HG02571 (cell line): ENCODE measurements around the gene ZNF195.
"Not testable (repeated sequence)": the region's sequence is repeated elsewhere in the genome, so short reads cannot be mapped to it uniquely, and the experiment has no call there.

Experiments
- ATAC-seq: cut with Tn5 transposase; IDR thresholded peaks from one replicate; pipeline ENCODE4 v1.9.1; 2021; ENCODE audit warnings: mild to moderate bottlenecking, moderate library complexity; ENCODE audit not compliant: unreplicated experiment

The ZNF195 gene

GRCh38 chr11:3378426-3379423, at the start of gene ZNF195:
Gene ZNF195 (minus strand): TSS chr11:3379146. CDS start chr11:3379040, 106 bp downstream.
- peak; percentile 99 for ATAC-seq

- ATAC-seq = not testable (repeated sequence)
These were observed 49.1 kb upstream of the ZNF195 start for GRCh38 chr11:3428076-3428475.

- ATAC-seq = not testable (repeated sequence)
These were observed 47.6 kb upstream of the ZNF195 start for GRCh38 chr11:3426541-3426940.

GRCh38 chr11:3423928-3424327, 45.0 kb upstream of the ZNF195 start:
- ATAC-seq = not testable (repeated sequence)

- not testable (repeated sequence) for ATAC-seq
These were observed 44.3 kb upstream of the ZNF195 start for GRCh38 chr11:3423138-3423731.

GRCh38 chr11:3422380-3423137, 43.6 kb upstream of the ZNF195 start:
- peak; percentile 93 for ATAC-seq

- ATAC-seq = not testable (repeated sequence)
These were observed 42.8 kb upstream of the ZNF195 start for GRCh38 chr11:3421608-3422379.

GRCh38 chr11:3420281-3421042, 41.5 kb upstream of the ZNF195 start:
- not testable (repeated sequence) for ATAC-seq

- not testable (repeated sequence) for ATAC-seq
These were observed 40.5 kb upstream of the ZNF195 start for GRCh38 chr11:3419496-3419895.

- ATAC-seq = not testable (repeated sequence)
These were observed 38.1 kb upstream of the ZNF195 start for GRCh38 chr11:3417047-3417446.

- ATAC-seq = not testable (repeated sequence)
These were observed 36.4 kb upstream of the ZNF195 start for GRCh38 chr11:3415301-3415700.

- not testable (repeated sequence) for ATAC-seq
These were observed 34.7 kb upstream of the ZNF195 start for GRCh38 chr11:3413666-3414065.

GRCh38 chr11:3412837-3413236, 33.9 kb upstream of the ZNF195 start:
- no peak for ATAC-seq

GRCh38 chr11:3408722-3409121, 29.8 kb upstream of the ZNF195 start:
- not testable (repeated sequence) for ATAC-seq

GRCh38 chr11:3408058-3408605, 29.2 kb upstream of the ZNF195 start:
- ATAC-seq = not testable (repeated sequence)

- not testable (repeated sequence) for ATAC-seq
These were observed 28.0 kb upstream of the ZNF195 start for GRCh38 chr11:3406937-3407336.

- ATAC-seq = not testable (repeated sequence)
These were observed 27.4 kb upstream of the ZNF195 start for GRCh38 chr11:3406223-3406875.

GRCh38 chr11:3404076-3404925, 25.4 kb upstream of the ZNF195 start:
- not testable (repeated sequence) for ATAC-seq
